NCI-H510A (cell line): Measurements from ENCODE around the gene TSSK6.
A peak's percentile ranks its signal among the peaks of the same experiment; 100 is the strongest.
"Not testable (repeated sequence)": the region's sequence is repeated elsewhere in the genome, so short reads cannot be mapped to it uniquely, and the experiment has no call there.

ENCODE experiments used
- DNase-seq: peaks from one replicate; lab custom pipeline; 2025; lab: John Stamatoyannopoulos, UW

Gene TSSK6

GRCh38 chr19:19487950-19488874, 27.1 kb downstream of the TSSK6 start:
- no peak for DNase-seq

- peak; percentile 40 for DNase-seq
These were observed 28.0 kb downstream of the TSSK6 start for GRCh38 chr19:19487077-19487949.

DNA sequence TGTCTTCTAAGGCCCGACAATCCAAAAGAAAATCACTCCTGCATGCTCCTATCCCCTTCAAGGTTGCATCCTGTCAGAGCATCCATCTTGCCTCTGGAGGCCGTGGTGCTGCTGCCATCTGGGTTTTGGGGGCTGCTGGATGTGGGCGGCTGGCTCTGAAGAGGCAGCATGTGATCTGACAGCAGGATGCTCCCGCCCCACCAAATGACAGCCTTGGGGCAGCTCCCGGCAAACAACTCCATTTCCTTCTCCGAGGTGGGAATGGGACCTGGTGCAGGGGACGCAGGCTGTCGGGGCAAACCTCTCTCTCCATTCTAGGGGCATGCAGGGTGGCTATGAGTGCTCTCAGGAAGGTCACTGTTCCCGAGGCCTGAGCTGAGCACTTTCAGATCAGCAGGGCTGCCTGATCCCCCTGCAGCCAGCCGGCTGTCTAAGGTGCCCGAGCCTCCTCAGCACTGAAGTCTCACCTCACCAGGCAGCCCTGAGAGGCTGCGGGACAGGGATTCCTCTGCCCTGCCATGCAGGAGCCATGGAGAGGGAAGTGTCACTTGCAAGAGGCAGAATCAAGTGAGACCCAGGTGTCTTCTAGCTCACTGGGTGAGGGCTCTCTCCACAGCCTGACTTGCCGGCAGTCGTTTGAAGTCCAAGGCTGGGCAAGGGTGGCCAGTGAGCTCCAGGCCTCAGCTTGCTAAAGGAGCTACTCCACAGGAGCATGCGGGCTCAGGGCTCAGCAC, 28.8 kb downstream of the TSSK6 start:
- DNase-seq: no peak

GRCh38 chr19:19485998-19486290, 29.4 kb downstream of the TSSK6 start:
- DNase-seq: no peak

- DNase-seq: no peak
These were observed 30.0 kb downstream of the TSSK6 start for GRCh38 chr19:19485161-19485997.

GRCh38 chr19:19482809-19483596, 32.3 kb downstream of the TSSK6 start:
- no peak for DNase-seq

- DNase-seq: no peak
These were observed 34.7 kb downstream of the TSSK6 start for GRCh38 chr19:19480688-19481087.

DNA sequence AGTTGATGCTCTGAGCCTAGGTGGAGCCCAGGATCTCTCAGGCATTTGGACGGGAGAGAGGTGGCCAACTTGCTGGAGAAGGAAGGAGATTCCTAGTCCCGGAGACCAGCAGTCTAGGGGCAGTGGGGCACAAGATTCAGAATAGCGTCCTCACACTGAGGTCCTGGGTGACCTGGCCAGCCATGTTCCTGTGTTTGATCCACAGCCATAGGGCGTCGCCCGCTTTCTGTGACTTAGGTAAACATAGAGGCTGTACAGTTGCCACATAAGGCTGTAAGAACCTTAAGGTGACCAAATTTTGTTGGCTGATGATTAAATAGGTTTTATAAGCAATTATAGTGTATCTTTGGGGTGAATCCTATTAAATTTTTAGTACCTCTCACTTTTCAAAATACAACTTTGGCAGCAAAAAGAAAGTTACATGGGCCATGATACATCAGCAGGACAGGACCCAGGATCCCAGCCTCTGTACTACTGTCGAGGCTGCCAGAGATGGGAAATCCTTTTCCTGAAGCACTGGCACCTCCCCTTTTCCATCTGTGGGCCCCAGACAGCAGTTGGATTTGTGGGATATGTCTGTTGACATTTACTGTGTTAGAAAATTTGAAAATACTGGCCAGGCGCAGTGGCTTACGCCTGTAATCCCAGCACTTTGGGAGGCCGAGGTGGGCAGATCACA, 37.5 kb downstream of the TSSK6 start:
- DNase-seq: no peak

GRCh38 chr19:19475849-19476828, 39.2 kb downstream of the TSSK6 start:
- no peak for DNase-seq

DNA sequence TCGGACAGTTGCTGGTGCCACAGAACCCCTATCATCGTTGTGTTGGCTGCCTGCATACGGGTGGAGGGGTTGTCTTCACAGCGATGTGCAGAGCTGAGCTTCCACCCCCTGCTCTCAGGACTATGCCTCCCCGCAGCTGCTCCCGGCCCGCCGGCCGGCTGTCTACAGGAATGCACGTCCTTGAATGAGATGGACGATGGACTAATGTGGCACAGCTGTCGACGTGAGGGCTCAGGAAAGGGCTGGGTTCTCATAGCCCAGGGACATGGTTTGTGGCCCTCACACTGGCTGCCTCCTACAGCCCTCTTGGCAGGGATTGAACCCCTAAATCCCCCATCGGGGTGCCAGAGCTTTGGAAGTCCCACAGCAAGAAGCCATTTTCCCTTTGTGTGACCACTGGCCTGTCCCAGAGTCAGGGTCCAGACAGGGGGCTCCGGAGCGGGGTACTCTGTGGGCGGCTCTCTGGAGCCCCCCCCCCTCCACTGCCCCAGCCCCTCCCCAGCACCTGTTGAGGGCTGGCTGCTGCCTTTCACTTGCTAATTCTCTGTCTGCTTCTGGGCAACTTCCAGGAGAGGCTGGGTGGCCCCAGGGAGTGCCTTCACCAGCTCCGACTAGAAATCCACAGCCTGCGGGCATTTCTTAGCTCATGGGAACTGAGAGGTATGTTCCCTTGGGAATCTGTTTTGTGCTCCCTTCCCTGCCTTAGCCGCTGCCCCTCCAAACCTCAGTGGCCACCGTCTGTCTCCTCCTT, 40.2 kb downstream of the TSSK6 start:
- no peak for DNase-seq

- DNase-seq: not testable (repeated sequence)
These were observed 43.2 kb downstream of the TSSK6 start for GRCh38 chr19:19472106-19472505.

- DNase-seq: no peak
These were observed 43.7 kb downstream of the TSSK6 start for GRCh38 chr19:19471682-19472081.

GRCh38 chr19:19470579-19470978, 44.8 kb downstream of the TSSK6 start:
- no peak for DNase-seq

- DNase-seq: no peak
These were observed 46.8 kb downstream of the TSSK6 start for GRCh38 chr19:19468424-19469050.

DNA sequence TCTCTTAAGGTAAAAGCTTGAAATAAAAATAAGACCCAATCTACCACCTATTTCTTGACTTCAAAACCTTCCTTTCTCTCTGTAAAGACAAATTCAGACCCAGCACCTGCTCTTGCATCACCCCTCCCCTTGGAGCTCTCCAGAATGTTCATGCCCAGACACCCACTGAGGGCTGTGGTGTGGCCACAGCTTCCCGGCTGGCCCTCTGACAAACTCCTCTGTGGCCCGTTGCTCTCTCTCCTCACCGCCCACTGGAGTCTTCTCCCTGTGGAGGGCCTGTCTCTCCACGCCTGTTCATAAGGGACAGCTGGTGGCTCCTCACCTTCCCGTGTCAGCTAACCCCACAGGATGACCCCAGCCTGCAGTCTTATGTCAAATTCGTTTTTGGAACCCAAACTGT, 49.1 kb downstream of the TSSK6 start:
- no peak for DNase-seq

DNA sequence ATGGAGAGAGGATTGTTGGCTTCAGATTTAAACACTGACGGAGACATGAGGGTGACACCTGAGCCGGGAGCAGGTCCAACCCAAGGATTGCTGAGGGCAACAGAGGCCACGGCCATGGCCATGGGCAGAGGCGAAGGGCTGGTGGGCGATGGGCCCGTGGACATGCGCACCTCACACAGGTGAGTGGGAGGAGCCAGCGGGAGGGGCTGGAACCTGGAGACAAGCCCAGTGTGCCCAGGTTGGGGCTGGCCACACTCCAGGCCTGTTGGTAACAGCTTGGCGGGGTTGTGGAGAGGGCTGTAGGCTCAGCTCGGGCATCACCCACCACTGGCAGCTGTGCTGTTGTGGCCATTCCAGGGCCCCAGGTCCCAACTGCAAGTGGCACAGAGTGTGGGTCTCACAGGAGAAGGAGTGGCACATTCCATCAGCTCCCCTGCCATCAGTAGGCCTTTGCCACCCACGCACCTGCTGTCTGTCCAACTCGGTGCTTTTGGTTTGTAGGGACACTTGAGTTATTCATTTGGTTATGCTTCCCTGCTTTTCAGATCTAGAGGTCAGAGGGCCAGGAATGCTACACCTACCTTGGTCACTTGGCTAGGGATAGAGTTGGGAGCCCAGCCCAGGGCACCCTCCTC, 49.8 kb downstream of the TSSK6 start:
- DNase-seq: no peak
